Gastrocnemius medialis (tissue), 4 donors: ENCODE results near the gene CNTLN.

Experiments
- POLR2A ChIP-seq, 2 donors: fragments of 450-650 bp; IDR thresholded peaks; one replicate each; pipeline ENCODE4 v1.6.1; 2017; ENCODE audit warnings: antibody characterized with exemption in 2 of 2, mild to moderate bottlenecking in 2 of 2, moderate library complexity in 2 of 2
- TF ChIP-seq, protein P1 (sequence below), 5 experiments: fragments of 450-650 bp in 3 of 5; fragments of 200-600 bp in 2 of 5; sonication (generic) in 2 of 5; IDR thresholded peaks in 4 of 5; conservative IDR thresholded peaks in 1 of 5; 1 replicate in 4 of 5; 2 replicates in 1 of 5; pipeline ENCODE4 v1.5.1; 2016 to 2019; ENCODE audit warnings: antibody characterized with exemption in 5 of 5, mild to moderate bottlenecking in 3 of 5, moderate library complexity in 3 of 5

DNA sequence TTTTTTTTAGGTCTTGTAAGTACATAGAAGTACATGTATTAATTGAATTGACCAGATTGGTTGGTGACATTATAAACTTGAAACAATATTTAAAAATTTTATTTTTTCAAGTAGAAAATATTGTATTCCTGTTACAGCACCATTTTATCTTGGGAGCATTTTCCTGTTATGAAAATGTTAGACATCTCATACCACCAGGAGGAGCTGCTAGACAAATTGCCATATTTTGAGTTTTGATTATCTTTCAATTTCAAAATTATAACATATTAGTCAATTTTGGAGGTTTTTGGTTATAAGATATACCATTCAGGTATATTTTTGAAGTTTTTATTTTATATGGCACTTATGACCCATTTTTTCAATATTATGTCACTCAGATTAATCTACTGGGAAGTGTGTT is 84.4 kb downstream of the CNTLN start:
- TF ChIP-seq, protein P1, sequence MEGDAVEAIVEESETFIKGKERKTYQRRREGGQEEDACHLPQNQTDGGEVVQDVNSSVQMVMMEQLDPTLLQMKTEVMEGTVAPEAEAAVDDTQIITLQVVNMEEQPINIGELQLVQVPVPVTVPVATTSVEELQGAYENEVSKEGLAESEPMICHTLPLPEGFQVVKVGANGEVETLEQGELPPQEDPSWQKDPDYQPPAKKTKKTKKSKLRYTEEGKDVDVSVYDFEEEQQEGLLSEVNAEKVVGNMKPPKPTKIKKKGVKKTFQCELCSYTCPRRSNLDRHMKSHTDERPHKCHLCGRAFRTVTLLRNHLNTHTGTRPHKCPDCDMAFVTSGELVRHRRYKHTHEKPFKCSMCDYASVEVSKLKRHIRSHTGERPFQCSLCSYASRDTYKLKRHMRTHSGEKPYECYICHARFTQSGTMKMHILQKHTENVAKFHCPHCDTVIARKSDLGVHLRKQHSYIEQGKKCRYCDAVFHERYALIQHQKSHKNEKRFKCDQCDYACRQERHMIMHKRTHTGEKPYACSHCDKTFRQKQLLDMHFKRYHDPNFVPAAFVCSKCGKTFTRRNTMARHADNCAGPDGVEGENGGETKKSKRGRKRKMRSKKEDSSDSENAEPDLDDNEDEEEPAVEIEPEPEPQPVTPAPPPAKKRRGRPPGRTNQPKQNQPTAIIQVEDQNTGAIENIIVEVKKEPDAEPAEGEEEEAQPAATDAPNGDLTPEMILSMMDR (IDR thresholded peaks at IDR 0.05 in 4 of 5, conservative IDR thresholded peaks at IDR 0.05 in 1 of 5): no peak
- TF ChIP-seq POLR2A (IDR thresholded peaks at IDR 0.05): no peak
